COLO668 (cell line): ENCODE results near the gene STAT6.

Experiments used
- DNase-seq: peaks from one replicate; lab custom pipeline; 2025; ENCODE audit not compliant: unreplicated experiment; lab: John Stamatoyannopoulos, UW

The STAT6 gene

DNA sequence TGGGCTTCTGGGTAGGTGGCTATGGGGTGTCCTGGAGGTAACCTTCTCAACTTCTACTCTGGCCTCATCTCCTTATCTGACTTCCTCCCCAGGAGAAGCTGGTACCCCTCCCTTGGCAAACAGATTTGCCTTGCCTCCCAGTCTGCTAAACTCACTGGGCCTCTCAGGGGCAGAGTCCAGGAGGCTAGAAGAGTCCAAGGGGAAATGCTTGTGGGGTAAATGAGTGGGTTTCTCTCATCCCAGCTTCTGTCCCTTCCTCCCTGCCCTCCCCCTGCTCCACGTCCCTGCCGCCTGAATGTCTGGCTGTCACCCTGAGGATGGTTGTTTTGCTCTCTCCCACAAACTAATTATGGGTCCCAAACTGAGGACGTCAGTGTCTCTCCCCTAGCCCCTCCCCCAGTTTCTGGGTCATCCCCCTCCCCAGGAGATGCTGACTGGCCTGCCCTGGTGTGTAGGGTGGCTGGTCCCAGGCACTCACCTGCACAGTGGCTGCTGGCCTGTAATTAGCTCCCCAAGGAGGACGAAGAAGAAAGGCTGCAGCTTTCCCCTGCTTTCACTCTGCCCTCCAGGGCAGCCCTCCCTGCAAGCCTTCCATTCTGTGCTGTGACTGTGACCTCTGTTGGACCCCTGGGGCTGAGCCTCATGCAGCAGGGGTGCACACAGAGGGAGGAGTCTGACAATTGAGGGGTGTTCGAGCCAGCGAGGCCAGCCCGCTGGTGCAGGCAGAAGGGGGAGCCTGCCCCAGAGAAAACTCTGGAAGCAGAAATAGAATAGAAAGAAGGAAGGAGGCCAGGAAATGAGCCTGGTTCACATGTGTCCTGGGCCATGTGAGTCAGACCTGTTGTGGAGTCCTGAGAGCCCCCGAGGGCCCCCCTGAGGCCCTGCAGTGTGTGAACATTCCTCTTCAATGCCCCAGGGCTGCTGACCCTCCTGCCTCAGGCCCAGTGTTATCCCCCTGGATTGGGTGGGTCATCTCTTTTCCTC, 36.1 kb upstream of the STAT6 start, which contains the start of gene LRP1-AS:
Gene LRP1-AS, minus strand, starts transcription at position 659 of the 984 bp plus-strand sequence.
- DNase-seq: no peak

DNA sequence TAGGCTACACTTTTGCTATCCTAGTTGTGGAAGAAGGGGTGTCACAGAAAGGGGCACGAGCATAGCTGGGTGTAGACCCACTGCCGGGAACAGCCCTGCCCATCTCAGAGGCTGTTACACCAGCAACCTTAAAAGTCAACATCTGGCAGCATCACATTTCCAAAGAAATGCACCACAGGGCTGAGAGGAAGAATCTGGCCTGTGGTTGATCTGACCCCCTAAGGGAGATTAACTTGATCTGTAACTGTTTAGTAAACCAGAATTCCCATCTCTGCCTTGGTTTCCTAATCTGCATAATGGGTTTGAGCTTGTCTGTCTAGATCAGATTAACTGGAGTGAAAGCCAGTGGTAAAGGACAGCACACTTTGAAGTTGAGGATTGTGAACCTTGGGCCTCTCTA, 34.9 kb upstream of the STAT6 start:
- DNase-seq: no peak

DNA sequence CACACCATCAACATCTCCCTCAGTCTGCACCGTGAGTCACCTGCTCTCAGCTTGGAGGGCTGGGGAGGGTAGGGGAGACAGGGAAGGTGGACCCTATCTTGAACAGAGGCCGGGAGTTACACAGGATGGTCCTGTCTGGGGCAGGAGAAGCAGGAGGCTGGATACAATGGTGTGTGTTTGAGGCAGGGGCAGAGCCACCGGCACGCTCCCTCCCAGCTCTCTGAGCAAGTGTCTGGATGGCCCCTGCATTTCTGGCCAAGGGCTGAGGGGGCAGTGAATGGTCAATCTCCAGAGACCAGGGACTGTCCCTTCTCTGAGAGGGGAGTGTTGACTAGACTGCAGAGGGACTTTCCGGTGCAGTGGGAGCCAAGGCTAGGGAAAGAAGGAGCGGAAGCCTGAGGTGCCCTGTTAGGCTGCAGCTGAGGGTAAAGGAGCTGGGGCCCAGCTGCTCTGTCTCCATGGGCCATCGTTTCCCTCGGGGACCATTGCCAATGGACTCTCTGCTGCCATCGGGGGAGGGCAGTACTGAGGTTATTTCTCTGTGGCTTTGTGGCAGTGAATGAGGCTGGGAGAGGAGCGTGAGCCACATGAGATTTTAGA, 34.4 kb upstream of the STAT6 start:
- no peak for DNase-seq

- DNase-seq: no peak
These were observed 32.3 kb upstream of the STAT6 start for GRCh38 chr12:57143454-57143853.

- DNase-seq: no peak
These were observed 31.6 kb upstream of the STAT6 start for GRCh38 chr12:57142727-57143126.

DNA sequence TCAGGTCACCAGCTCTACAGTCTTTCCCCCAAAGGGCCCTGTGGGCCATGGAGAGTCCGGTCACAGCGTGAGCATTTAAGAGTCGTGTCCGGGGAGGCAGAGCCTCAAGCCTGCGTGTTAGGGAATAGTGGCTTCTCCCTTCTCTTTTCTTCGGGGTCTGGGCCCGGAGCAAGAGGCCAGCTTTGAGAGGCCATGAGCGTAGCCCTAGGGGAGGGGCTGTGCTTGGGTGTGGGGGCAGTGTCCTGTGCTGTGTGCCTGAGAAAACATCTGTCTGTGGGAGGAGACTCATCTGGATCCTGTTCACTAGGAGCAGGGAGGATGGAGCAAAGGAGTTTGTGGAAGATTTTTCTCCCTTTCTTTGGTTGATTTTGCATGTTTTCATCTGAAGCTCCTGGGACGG, 31.0 kb upstream of the STAT6 start:
- DNase-seq: no peak

GRCh38 chr12:57141249-57141648, 30.1 kb upstream of the STAT6 start:
- DNase-seq: no peak

DNA sequence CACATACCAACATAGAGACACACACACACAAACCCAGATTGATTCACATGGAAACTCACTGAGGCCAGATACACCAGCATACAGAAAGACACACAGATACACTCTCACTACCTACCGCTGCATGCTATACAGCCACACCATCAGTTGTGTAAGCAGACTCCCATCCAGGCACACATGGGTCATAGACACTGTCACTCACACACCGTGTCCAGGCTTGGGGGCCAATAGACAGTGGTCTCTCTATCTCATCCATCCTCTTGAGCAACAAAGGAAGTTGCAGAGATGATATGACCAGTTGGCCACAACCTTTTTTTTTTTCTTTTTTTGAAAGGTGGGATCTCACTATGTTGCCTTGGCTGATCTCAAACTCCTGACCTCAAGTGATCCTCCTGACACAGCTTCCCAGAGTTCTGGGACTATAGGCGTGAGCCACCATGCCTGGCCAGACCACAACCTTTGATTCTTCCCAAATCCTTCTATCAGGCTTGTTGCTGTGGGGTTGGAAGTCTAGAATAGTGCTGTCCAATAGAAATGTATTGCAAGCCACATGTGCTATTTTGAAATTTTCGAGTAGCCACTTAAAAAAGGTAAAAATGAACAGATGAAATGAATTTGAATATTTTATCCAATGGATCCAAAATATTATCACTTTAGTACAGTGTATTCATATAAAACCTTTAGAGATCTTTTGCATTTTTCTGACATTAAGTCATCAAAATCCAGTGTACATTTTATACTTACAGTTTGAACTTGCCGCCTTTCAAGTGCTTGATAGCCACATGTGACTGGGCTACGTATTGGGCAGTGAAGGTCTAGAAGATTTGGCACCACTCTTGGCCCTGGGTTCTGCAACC, 28.9 kb upstream of the STAT6 start:
- no peak for DNase-seq

GRCh38 chr12:57138526-57139272, 27.5 kb upstream of the STAT6 start:
- DNase-seq: no peak

DNA sequence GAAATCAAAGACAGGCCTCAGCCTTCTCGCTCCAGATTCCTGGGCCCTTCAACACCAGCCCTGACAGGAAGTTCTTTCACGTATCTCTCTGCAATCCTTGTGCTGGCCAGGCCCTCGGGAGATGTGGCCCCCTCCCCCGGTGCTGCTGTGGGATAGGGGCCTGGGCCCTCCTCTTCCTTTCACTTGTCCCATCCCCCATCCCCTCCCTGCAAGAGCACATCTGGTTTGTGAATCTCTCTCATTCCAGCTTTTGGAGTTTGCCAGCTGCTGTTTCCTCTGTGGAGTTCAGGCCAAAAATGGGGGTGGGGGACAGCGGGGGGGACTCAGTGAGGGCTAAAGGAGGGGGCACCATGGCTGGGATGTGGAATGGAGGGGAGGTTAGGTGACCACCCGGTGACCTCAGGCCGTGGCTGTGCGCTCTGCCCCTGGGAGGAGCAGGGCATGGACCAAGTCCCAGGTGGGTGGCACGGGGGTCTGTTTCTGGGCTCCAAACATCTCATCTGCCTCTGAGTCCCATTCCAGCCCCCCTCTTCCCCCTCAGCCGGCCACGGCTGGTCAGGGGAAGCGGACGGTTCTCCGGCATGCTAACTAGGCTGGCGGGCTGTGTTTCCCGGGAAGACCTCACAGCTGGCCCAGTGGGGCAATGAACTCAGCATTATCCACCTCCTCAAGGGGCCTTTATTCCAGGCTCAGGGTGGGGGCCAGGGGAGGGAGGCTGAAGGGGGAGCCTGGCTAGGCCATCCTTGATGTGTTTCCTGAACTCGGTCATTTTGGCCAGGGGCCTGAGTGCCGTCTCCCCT, 24.6 kb upstream of the STAT6 start:
- no peak for DNase-seq

GRCh38 chr12:57134949-57135348, 23.8 kb upstream of the STAT6 start:
- DNase-seq: no peak

- DNase-seq: no peak
These were observed 22.8 kb upstream of the STAT6 start for GRCh38 chr12:57133916-57134315.

DNA sequence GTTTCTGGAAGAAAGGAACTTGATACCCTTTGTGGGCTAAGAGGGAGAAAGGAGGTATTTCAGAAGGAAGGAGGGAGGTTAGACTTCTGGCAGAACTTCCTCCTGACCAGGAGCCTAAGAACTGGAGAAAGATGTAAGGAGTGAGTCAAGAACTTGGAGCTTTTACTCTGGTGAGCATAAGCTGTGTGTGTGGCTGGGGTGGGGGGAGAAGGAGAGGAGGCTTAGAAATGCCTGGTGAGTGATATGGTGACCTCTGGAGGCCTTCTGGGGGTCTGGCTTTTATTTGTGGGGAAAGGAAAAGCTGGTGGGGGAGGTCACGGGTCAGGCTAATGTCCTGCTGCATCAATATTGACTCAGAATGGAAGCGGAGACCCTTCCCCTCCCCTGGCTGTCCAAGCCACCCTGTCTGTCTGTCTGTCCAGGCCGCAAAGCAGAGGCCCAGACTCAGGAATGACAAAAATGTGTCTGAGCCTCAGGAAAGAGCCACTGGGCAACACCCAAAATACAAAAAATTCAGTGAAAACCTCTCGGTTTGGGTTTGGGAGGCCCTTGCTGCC, 21.9 kb upstream of the STAT6 start:
- DNase-seq: no peak

GRCh38 chr12:57131896-57132744, 21.0 kb upstream of the STAT6 start:
- no peak for DNase-seq

GRCh38 chr12:57130941-57131340, 19.8 kb upstream of the STAT6 start:
- no peak for DNase-seq

GRCh38 chr12:57129889-57130288, 18.7 kb upstream of the STAT6 start:
- DNase-seq: no peak

- DNase-seq: no peak
These were observed 18.2 kb upstream of the STAT6 start for GRCh38 chr12:57129321-57129842.

DNA sequence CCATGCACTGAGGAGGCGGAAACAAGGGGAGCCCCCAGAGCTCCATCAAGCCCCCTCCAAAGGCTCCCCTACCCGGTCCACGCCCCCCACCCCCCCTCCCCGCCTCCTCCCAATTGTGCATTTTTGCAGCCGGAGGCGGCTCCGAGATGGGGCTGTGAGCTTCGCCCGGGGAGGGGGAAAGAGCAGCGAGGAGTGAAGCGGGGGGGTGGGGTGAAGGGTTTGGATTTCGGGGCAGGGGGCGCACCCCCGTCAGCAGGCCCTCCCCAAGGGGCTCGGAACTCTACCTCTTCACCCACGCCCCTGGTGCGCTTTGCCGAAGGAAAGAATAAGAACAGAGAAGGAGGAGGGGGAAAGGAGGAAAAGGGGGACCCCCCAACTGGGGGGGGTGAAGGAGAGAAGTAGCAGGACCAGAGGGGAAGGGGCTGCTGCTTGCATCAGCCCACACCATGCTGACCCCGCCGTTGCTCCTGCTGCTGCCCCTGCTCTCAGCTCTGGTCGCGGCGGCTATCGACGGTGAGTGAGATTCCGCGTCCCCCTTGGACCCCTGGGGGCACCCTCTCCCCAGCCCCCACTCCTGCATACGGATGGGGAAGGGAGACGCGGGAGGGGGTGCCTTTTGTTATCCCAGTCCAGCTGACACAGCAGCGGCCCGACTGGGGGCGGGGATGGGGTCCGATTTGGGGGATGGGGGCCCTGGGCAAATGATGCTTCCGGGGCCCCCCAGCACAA, 17.5 kb upstream of the STAT6 start:
- no peak for DNase-seq
